H9 (cell line): ENCODE data around the gene ATP6AP1. TPM values are rescaled to one million over a fixed set of nuclear protein-coding genes. Genes with fewer than 3 reads are reported as not detected.

Source experiments
- DNase-seq: peaks from one replicate; pipeline ENCODE4 v3.0.0-alpha.2; 2017
- H2AFZ ChIP-seq: one replicate; pipeline ENCODE4 v1.6.1; 2013; ENCODE audit warnings: mild to moderate bottlenecking, low read length, control low read depth, moderate library complexity
- H2AK5ac ChIP-seq: 2 replicates; pipeline ENCODE4 v1.6.1; 2013; ENCODE audit warnings: low read length, control low read depth, mixed read lengths; ENCODE audit not compliant: insufficient read length
- H2BK120ac ChIP-seq: one replicate; pipeline ENCODE4 v1.6.1; 2013; ENCODE audit warnings: low read depth, mild to moderate bottlenecking, low read length, control low read depth, inconsistent platforms; ENCODE audit not compliant: poor library complexity, severe bottlenecking
- H2BK12ac ChIP-seq: 2 replicates; pipeline ENCODE4 v1.6.1; 2013; ENCODE audit warnings: low read length, control low read depth, mixed read lengths, low read depth; ENCODE audit not compliant: insufficient read length
- H2BK15ac ChIP-seq: 2 replicates; pipeline ENCODE4 v1.6.1; 2013; ENCODE audit warnings: low read depth, low read length, control low read depth
- H2BK20ac ChIP-seq: one replicate; pipeline ENCODE4 v1.6.1; 2013; ENCODE audit warnings: low read depth, mild to moderate bottlenecking, low read length, control low read depth, inconsistent platforms; ENCODE audit not compliant: poor library complexity, severe bottlenecking
- H2BK5ac ChIP-seq: 2 replicates; pipeline ENCODE4 v1.6.1; 2013; ENCODE audit warnings: low read length, control low read depth, mixed read lengths; ENCODE audit not compliant: insufficient read length
- H3K14ac ChIP-seq: 2 replicates; pipeline ENCODE4 v1.6.1; 2013; ENCODE audit warnings: low read length, control low read depth; ENCODE audit not compliant: insufficient read depth
- H3K18ac ChIP-seq: 2 replicates; pipeline ENCODE4 v1.6.1; 2013; ENCODE audit warnings: low read depth, mild to moderate bottlenecking, mixed read lengths, low read length, control low read depth; ENCODE audit not compliant: insufficient read length
- H3K23ac ChIP-seq: 2 replicates; pipeline ENCODE4 v1.6.1; 2013; ENCODE audit warnings: low read length, control low read depth, mixed read lengths, low read depth; ENCODE audit not compliant: insufficient read length
- H3K23me2 ChIP-seq: 2 replicates; pipeline ENCODE4 v1.6.1; 2013; ENCODE audit warnings: low read depth, mild to moderate bottlenecking, mixed read lengths, low read length, control low read depth; ENCODE audit not compliant: insufficient read length, poor library complexity, severe bottlenecking
- H3K27ac ChIP-seq: 2 replicates; pipeline ENCODE4 v1.5.1; 2013; ENCODE audit warnings: low read length, control low read depth, mixed read lengths, low read depth; ENCODE audit not compliant: insufficient read length
- H3K27me3 ChIP-seq: 2 replicates; pipeline ENCODE4 v1.6.1; 2013; ENCODE audit warnings: low read length, control low read depth, inconsistent platforms; ENCODE audit not compliant: insufficient read depth
- H3K4ac ChIP-seq: 2 replicates; pipeline ENCODE4 v1.6.1; 2013; ENCODE audit warnings: low read depth, mild to moderate bottlenecking, control low read depth, inconsistent platforms, low read length, moderate library complexity
- H3K4me1 ChIP-seq: 2 replicates; pipeline ENCODE4 v1.6.1; 2013; ENCODE audit warnings: low read length, control low read depth, inconsistent platforms; ENCODE audit not compliant: insufficient read depth
- H3K4me2 ChIP-seq: 2 replicates; pipeline ENCODE4 v1.6.1; 2013; ENCODE audit warnings: low read length, control low read depth, mixed read lengths; ENCODE audit not compliant: insufficient read length, insufficient read depth
- H3K56ac ChIP-seq: 2 replicates; pipeline ENCODE4 v1.6.1; 2013; ENCODE audit warnings: low read depth, mild to moderate bottlenecking, mixed read lengths, low read length, control low read depth; ENCODE audit not compliant: insufficient read length
- H3K79me1 ChIP-seq: 2 replicates; pipeline ENCODE4 v1.6.1; 2013; ENCODE audit warnings: low read depth, mild to moderate bottlenecking, moderate library complexity, low read length, control low read depth, inconsistent platforms; ENCODE audit not compliant: insufficient read depth, poor library complexity, severe bottlenecking
- H3K79me2 ChIP-seq: 2 replicates; pipeline ENCODE4 v1.6.1; 2013; ENCODE audit warnings: low read length, control low read depth, inconsistent platforms; ENCODE audit not compliant: insufficient read depth
- H3K9ac ChIP-seq: 2 replicates; pipeline ENCODE4 v1.6.1; 2013; ENCODE audit warnings: low read length, control low read depth, mixed read lengths; ENCODE audit not compliant: insufficient read length; ENCODE audit errors: extremely low read depth
- H3K9me3 ChIP-seq: one replicate; pipeline ENCODE4 v1.6.1; 2013; ENCODE audit warnings: low read depth, low read length, inconsistent platforms; ENCODE audit not compliant: control insufficient read depth
- H3T11ph ChIP-seq: one replicate; pipeline ENCODE4 v1.6.1; 2013; ENCODE audit warnings: mild to moderate bottlenecking, low read length, control low read depth, inconsistent platforms
- H4K20me1 ChIP-seq: one replicate; pipeline ENCODE4 v1.6.1; 2013; ENCODE audit not compliant: control insufficient read depth, insufficient read length, insufficient read depth
- H4K5ac ChIP-seq: 2 replicates; pipeline ENCODE4 v1.6.1; 2013; ENCODE audit warnings: low read depth, mild to moderate bottlenecking, mixed read lengths, low read length, control low read depth; ENCODE audit not compliant: insufficient read length
- H4K8ac ChIP-seq: replicated peaks from 2 replicates; pipeline ENCODE4 v1.6.1; 2013; ENCODE audit warnings: low read length, control low read depth, mixed read lengths, low read depth; ENCODE audit not compliant: insufficient read length
- H4K91ac ChIP-seq: 2 replicates; pipeline ENCODE4 v1.6.1; 2013; ENCODE audit warnings: low read depth, mild to moderate bottlenecking, moderate library complexity, mixed read lengths, low read length, control low read depth; ENCODE audit not compliant: insufficient read length
- H3K27ac Mint-ChIP-seq, 3 experiments: 2 replicates in 2 of 3; 3 replicates in 1 of 3; pipeline ENCODE4 v1.8.0; 2020 to 2021; ENCODE audit warnings: mixed read lengths in 3 of 3, mild to moderate bottlenecking in 1 of 3, moderate library complexity in 1 of 3
- H3K27me3 Mint-ChIP-seq: 2 replicates; pipeline ENCODE4 v1.8.0; 2021; ENCODE audit warnings: low read depth, mild to moderate bottlenecking, moderate library complexity, mixed read lengths
- H3K36me3 Mint-ChIP-seq, 3 experiments: 2 replicates in 2 of 3; 3 replicates in 1 of 3; pipeline ENCODE4 v1.8.0; 2020 to 2021; ENCODE audit warnings: low read depth in 3 of 3, mixed read lengths in 3 of 3; ENCODE audit not compliant: insufficient read depth in 1 of 3
- H3K4me1 Mint-ChIP-seq, 2 experiments: 2 replicates each; pipeline ENCODE4 v1.8.0; 2020; ENCODE audit warnings: mixed read lengths in 2 of 2
- H3K4me3 Mint-ChIP-seq, 2 experiments: 2 replicates in 1 of 2; 3 replicates in 1 of 2; pipeline ENCODE4 v1.8.0; 2020 to 2021; ENCODE audit warnings: mild to moderate bottlenecking in 2 of 2, mixed read lengths in 2 of 2, moderate library complexity in 1 of 2
- H3K9me3 Mint-ChIP-seq, 2 experiments: 2 replicates in 1 of 2; 3 replicates in 1 of 2; pipeline ENCODE4 v1.8.0; 2020; ENCODE audit warnings: mild to moderate bottlenecking in 2 of 2, mixed read lengths in 2 of 2, moderate library complexity in 1 of 2
- CTCF ChIP-seq: fragments of 200-600 bp; sonication (generic); conservative IDR thresholded peaks from 3 replicates; pipeline ENCODE4 v1.8.0; 2021; ENCODE audit warnings: antibody characterized with exemption, mild to moderate bottlenecking
- WGBS: extraction: QIAGEN DNeasy Blood & Tissue Kit; methylation state at CpG from one replicate; pipeline ENCODE4 v1.1.7; 2013; ENCODE audit warnings: missing lambda C conversion rate, low lambda C conversion rate, mixed read lengths; ENCODE audit not compliant: insufficient read length; ENCODE audit errors: extremely low coverage; 5-methylcytosine and 5-hydroxymethylcytosine counted together
- total RNA-seq: library from RNA; stranded (reverse); gene quantifications from 2 replicates; pipeline ENCODE4 v1.2.1, GENCODE V29; 2021

Gene ATP6AP1
- total RNA-seq, 1 experiment from 2014 or later, result 45.6 TPM

DNA sequence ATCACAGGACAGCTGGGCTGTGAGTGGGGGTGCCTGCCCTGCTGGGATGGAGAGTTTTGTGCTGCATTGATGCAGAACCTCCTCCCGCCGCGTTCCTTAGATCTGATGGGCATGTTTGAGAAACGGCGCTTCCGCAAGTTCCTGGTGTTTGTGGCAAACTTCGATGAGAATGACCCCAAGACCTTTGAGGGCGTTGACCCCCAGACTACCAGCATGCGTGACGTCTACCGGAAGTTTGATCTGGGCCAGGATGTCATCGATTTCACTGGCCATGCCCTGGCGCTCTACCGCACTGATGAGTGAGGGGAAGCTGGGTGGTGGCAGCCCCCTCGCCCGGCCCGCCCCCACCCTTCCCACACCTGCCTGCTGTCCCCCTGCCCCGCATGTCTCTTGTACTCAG is 11.4 kb downstream of the ATP6AP1 start:
- peaks cover 11 to 15% of the 10 kb centered on the region in 2 experiments for H3K4me1 Mint-ChIP-seq
- no peak overlapping the region for H2BK120ac ChIP-seq
- no peak overlapping the region for H2BK12ac ChIP-seq
- no peak overlapping the region for H2BK15ac ChIP-seq
- no peak for DNase-seq
- TF ChIP-seq CTCF, result no peak
- H3K23ac ChIP-seq, result no peak overlapping the region
- H3K4me2 ChIP-seq, result no peak overlapping the region
- H4K5ac ChIP-seq, result no peak overlapping the region
- peak overlapping the region in 1 of 2 experiments; percentile 17; a peak in 1 of 5 replicates for H3K4me3 Mint-ChIP-seq
- no peak overlapping the region for H2AFZ ChIP-seq
- no peak overlapping the region for H4K8ac ChIP-seq
- H3K9ac ChIP-seq, result no peak overlapping the region
- no peak overlapping the region for H2BK20ac ChIP-seq
- peaks cover 28% of the 10 kb centered on the region for H3K9me3 ChIP-seq
- no peak overlapping the region for H3K4ac ChIP-seq
- no peak overlapping the region for H2BK5ac ChIP-seq
- H3K27me3 ChIP-seq, result no peaks in the 10 kb centered on the region
- H3K79me2 ChIP-seq, result peaks cover 2% of the 10 kb centered on the region; the same call in 1 of the 2 replicates
- H3K56ac ChIP-seq, result no peak overlapping the region
- no peak overlapping the region for H3K27ac ChIP-seq
- H2AK5ac ChIP-seq, result no peak overlapping the region
- H3K9me3 Mint-ChIP-seq, result peaks cover 62 to 80% of the 10 kb centered on the region in 2 experiments
- no peak overlapping the region for H3K18ac ChIP-seq
- no CpG with 5 or more reads among the region's 18 CpGs for WGBS
- no peaks in the 10 kb centered on the region for H3K4me1 ChIP-seq
- no peaks in the 10 kb centered on the region for H3K79me1 ChIP-seq
- no peaks in the 10 kb centered on the region for H3K27me3 Mint-ChIP-seq
- H3K14ac ChIP-seq, result no peak overlapping the region
- no peaks in the 10 kb centered on the region for H4K20me1 ChIP-seq
- peaks cover 23 to 64% (median 58%) of the 10 kb centered on the region in 3 experiments; a peak in 6 of 7 replicates for H3K36me3 Mint-ChIP-seq
- H4K91ac ChIP-seq, result no peak overlapping the region
- H3T11ph ChIP-seq, result no peak overlapping the region
- peaks cover 10% of the 10 kb centered on the region for H3K23me2 ChIP-seq
- H3K27ac Mint-ChIP-seq, result no peak overlapping the region
